Measurements from ENCODE around the gene PRDM2.

The PRDM2 gene

DNA sequence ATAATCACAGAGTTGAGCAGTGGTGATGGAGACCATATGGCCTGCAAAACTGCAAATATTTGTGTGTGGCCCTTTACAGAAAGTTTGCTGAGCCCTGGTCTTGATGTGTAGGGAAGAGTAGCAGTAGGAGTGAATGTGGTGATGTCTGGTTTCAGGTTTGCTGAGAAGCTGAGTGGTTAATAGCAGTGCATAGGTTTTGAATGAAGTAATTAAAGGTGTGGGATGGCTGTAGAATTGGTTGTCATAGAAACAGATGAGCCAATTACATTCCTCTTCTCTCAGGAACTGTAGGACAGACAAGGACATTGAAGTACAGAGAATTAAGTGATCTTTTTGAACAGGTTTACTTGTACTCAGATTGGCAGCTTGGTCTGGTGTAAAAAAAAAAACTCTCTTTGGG lies 37.4 kb downstream of the PRDM2 start:
- H3K27ac ChIP-seq, result no peak overlapping the region
- POLR2A ChIA-PET (ENCODE audit: low non-redundant PET), result no interaction called here
- no peak for DNase-seq (ENCODE audit: low spot score)
- CTCF ChIA-PET, result no interaction called here
- TF ChIP-seq, protein P1, sequence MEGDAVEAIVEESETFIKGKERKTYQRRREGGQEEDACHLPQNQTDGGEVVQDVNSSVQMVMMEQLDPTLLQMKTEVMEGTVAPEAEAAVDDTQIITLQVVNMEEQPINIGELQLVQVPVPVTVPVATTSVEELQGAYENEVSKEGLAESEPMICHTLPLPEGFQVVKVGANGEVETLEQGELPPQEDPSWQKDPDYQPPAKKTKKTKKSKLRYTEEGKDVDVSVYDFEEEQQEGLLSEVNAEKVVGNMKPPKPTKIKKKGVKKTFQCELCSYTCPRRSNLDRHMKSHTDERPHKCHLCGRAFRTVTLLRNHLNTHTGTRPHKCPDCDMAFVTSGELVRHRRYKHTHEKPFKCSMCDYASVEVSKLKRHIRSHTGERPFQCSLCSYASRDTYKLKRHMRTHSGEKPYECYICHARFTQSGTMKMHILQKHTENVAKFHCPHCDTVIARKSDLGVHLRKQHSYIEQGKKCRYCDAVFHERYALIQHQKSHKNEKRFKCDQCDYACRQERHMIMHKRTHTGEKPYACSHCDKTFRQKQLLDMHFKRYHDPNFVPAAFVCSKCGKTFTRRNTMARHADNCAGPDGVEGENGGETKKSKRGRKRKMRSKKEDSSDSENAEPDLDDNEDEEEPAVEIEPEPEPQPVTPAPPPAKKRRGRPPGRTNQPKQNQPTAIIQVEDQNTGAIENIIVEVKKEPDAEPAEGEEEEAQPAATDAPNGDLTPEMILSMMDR (conservative IDR thresholded peaks at IDR 0.05; ENCODE audit: low read depth), result no peak

DNA sequence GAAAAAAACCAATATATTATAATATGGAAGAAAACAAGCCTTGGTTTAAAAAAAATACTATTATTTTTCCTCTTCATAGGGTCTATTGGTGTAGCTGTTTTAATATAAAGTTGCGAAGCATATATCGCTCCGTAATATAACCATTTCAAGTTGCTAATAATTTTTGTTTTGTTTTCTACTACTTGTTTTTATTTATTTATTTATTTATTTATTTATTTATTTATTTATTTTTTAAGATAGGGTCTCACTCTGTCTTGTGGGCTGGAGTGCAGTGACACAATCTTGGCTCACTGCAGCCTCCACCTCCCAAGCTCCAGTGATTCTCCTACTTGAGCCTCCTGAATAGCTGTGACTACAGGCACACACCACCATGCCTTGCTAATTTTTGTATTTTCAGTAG lies 46.4 kb downstream of the PRDM2 start:
- CTCF ChIA-PET, result no interaction called here
- DNase-seq (ENCODE audit: low spot score), result no peak
- no peak overlapping the region for H3K27ac ChIP-seq
- TF ChIP-seq, protein P1 (conservative IDR thresholded peaks at IDR 0.05; ENCODE audit: low read depth), result no peak
- POLR2A ChIA-PET (ENCODE audit: low non-redundant PET), result no interaction called here

DNA sequence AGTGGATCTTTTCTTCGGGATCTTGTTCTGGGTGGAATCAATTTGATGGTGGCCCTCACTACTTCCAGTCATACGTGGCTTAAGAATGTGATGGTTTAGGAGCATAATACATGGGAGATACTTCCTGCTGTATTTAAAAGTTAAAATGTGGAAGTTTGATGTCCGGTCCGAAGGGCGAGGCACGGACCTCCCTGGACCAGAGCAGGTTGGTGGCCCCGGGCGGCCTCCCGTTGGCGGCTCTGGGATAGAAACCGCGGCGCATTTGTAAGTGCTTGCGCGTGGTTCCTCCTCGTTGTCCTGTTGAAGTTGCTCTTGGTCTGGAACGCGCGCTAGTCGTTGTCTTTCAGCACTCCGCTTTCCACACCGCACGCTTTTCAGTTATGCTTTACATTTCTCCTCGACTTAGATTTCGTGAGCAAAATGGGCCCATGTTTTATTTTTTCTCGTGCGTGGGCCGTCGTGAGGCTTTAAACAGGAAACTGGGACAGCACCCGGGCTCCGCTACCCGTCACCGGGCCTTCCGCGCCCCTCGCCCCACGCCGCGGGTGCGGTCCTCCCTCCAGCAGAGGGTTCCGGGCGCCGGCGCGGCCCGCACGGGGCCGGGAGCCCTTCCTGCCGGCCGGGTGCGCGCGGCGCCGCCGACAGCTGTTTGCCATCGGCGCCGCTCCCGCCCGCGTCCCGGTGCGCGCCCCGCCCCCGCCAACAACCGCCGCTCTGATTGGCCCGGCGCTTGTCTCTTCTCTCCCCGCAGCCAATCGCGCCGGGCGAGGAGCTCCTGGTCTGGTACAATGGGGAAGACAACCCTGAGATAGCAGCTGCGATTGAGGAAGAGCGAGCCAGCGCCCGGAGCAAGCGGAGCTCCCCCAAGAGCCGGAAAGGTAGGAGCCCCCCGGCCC lies 48.9 kb downstream of the PRDM2 start:
- CTCF ChIA-PET, result interaction anchor here (0.6 to 1.0 kb wide), 2 partner anchors 10 to 69 kb away, joined by 3 to 4 read pairs; no protein-coding TSS in a partner anchor
- peak overlapping the region; percentile 97 for H3K27ac ChIP-seq
- DNase-seq (ENCODE audit: low spot score), result peak; percentile 98
- TF ChIP-seq, protein P1 (conservative IDR thresholded peaks at IDR 0.05; ENCODE audit: low read depth), result peak; percentile 48
- POLR2A ChIA-PET (ENCODE audit: low non-redundant PET), result interaction anchor here (0.5 to 1.6 kb wide), 2 partner anchors 8 to 43 kb away, joined by 3 to 5 read pairs; no protein-coding TSS in a partner anchor

DNA sequence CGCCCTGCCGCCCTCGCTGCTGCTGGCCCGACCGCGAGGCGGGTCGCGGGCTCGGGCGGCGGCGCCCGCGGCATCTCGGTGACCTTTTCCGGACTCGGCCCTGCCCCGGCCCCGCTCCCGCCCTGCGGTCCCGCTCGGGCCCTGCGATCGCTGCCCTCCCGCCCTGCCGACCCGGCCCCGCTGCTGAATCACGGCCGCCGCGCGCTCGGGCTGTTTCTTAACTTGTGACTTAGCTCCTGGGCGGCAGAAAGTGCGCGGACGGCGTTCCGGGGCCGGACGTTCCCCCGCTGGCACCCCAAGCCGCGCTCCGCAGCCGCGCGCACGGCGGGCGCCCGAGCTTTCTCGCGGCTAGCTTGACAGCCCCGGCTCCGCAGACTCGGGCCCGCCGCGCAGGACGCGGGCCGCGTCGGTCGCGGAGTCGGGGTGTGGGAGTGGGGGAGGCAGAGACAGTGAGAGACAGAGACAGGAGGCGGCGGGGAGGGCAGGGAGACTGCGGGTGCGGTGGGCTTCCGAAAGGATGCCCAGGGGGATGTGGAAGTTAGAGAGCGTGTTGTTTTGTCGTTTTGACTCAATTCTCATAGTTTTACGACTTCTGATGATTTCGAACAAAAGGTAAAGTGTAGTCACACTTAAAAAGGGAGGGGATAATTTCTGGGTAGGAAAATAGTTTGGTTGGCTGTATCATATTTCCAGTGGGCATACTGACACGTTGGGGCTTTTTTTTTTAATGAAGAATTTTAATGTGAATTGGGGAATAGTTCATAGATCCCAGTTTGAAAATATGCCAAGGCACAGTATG lies 49.8 kb downstream of the PRDM2 start:
- peak overlapping the region; percentile 97 for H3K27ac ChIP-seq
- POLR2A ChIA-PET (ENCODE audit: low non-redundant PET), result interaction anchor here (0.7 to 1.6 kb wide), 2 partner anchors 8 to 52 kb away, joined by 3 read pairs; no protein-coding TSS in a partner anchor
- TF ChIP-seq, protein P1 (conservative IDR thresholded peaks at IDR 0.05; ENCODE audit: low read depth), result no peak
- DNase-seq (ENCODE audit: low spot score), result peak; percentile 42
- CTCF ChIA-PET, result interaction anchor here (0.6 kb wide), 1 partner anchor 11 kb away, joined by 4 read pairs; no protein-coding TSS in a partner anchor

DNA sequence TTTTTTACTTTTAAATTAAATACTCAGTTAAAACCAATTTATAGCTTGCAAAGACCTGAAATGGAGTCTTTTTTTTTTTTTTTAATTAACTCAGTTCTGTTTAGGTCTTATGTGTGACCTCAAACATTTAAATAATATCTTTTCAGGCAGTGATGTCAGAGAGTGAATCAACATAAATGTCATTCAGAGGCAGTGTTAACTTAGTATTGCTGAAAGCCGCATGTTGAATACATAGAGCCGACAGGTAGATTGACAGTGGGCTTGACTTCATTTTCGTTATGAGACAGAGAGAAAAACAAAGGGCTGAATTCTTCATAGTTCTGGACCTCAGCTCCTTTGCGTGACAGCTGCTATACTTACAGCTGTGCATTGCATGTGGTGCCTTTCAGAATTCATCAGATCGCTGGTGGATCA lies 51.5 kb downstream of the PRDM2 start:
- TF ChIP-seq, protein P1 (conservative IDR thresholded peaks at IDR 0.05; ENCODE audit: low read depth), result no peak
- no peak for DNase-seq (ENCODE audit: low spot score)
- no peak overlapping the region for H3K27ac ChIP-seq
- ChIA-PET POLR2A (ENCODE audit: low non-redundant PET) (no interaction called here), CTCF (interaction anchor here (0.6 kb wide), 1 partner anchor 37 kb away, joined by 3 read pairs; no protein-coding TSS in a partner anchor)

DNA sequence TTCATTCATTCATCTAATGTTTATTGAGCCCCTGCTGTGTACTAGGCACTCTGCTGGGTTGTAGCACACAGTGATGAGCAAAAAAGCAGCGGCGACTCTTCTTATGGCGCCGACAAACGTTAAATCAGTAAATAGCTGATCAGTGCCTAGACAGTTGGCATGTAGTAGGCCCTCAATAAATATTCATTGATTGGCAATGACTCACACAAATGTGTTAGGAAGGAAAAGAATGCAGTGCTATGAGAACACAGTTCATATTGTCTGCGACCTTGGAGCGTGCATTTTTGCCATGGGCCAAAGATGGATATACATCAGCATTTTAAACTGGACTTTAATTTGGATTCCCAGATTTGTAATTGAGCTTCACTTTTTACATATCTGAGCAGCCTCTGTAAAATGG lies 52.0 kb downstream of the PRDM2 start:
- no peak for DNase-seq (ENCODE audit: low spot score)
- H3K27ac ChIP-seq, result no peak overlapping the region
- ChIA-PET CTCF (interaction anchor here (0.7 kb wide), 1 partner anchor 50 kb away, joined by 3 read pairs; no protein-coding TSS in a partner anchor), POLR2A (ENCODE audit: low non-redundant PET) (no interaction called here)
- TF ChIP-seq, protein P1 (conservative IDR thresholded peaks at IDR 0.05; ENCODE audit: low read depth), result no peak
